ENCODE data around the gene CREB5.

Gene CREB5

DNA sequence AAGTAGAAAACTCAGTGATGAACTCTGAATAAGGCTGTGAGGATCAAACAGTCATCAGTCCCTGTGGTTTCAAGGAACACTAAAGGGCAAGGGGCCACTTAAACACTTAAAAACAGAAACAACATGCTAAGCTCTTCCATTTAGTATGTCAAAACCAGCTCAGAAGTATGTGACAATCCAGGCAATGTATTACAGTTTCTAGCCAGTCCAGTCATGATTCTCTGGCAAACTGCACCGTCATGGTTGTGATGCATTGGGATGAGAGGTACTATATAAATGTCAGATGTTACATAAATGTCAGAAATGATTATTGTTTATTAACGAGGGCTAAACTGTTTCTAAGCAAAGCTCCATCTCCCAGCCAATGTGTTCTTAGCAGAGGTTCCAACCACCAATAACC lies 4.7 kb upstream of the CREB5 start:
- Histone ChIP-seq H3K9me2 (replicated peaks; ENCODE audit: low read depth, low read length) (no peaks in the 10 kb centered on the region), H4K20me1 (ENCODE audit: insufficient read depth, low read length, poor library complexity, severe bottlenecking) (no peaks in the 10 kb centered on the region), H2AFZ (ENCODE audit: low read length) (no peak overlapping the region), H3F3A (ENCODE audit: low read depth) (0 out of 2 replicates have a peak, but pooled peaks cover 4% of the 10 kb centered on the region), H3K36me3 (ENCODE audit: insufficient read depth, low read length) (no peaks in the 10 kb centered on the region), H3K4me3 (ENCODE audit: low read length, poor library complexity, severe bottlenecking) (no peak overlapping the region), H3K27me3 (ENCODE audit: insufficient read depth, low read length, poor library complexity, severe bottlenecking) (peaks cover 18% of the 10 kb centered on the region), H3K4me2 (ENCODE audit: low read depth, low read length, poor library complexity, severe bottlenecking) (no peak overlapping the region), H3K4me1 (ENCODE audit: insufficient read depth, low read length, poor library complexity, severe bottlenecking) (peaks cover 19% of the 10 kb centered on the region), H3K9me3 (ENCODE audit: insufficient read depth, low read depth, low read length) (no peaks in the 10 kb centered on the region), H3K79me2 (ENCODE audit: insufficient read depth, low read length) (no peaks in the 10 kb centered on the region), H3K9ac (ENCODE audit: low read depth, low read length, poor library complexity, severe bottlenecking) (no peak overlapping the region)
- TF ChIP-seq, protein P1, sequence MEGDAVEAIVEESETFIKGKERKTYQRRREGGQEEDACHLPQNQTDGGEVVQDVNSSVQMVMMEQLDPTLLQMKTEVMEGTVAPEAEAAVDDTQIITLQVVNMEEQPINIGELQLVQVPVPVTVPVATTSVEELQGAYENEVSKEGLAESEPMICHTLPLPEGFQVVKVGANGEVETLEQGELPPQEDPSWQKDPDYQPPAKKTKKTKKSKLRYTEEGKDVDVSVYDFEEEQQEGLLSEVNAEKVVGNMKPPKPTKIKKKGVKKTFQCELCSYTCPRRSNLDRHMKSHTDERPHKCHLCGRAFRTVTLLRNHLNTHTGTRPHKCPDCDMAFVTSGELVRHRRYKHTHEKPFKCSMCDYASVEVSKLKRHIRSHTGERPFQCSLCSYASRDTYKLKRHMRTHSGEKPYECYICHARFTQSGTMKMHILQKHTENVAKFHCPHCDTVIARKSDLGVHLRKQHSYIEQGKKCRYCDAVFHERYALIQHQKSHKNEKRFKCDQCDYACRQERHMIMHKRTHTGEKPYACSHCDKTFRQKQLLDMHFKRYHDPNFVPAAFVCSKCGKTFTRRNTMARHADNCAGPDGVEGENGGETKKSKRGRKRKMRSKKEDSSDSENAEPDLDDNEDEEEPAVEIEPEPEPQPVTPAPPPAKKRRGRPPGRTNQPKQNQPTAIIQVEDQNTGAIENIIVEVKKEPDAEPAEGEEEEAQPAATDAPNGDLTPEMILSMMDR (conservative IDR thresholded peaks at IDR 0.05; ENCODE audit: low read length), result no peak
- TF ChIP-seq EZH2phosphoT487 (IDR thresholded peaks at IDR 0.05; ENCODE audit: borderline replicate concordance), result no peak

DNA sequence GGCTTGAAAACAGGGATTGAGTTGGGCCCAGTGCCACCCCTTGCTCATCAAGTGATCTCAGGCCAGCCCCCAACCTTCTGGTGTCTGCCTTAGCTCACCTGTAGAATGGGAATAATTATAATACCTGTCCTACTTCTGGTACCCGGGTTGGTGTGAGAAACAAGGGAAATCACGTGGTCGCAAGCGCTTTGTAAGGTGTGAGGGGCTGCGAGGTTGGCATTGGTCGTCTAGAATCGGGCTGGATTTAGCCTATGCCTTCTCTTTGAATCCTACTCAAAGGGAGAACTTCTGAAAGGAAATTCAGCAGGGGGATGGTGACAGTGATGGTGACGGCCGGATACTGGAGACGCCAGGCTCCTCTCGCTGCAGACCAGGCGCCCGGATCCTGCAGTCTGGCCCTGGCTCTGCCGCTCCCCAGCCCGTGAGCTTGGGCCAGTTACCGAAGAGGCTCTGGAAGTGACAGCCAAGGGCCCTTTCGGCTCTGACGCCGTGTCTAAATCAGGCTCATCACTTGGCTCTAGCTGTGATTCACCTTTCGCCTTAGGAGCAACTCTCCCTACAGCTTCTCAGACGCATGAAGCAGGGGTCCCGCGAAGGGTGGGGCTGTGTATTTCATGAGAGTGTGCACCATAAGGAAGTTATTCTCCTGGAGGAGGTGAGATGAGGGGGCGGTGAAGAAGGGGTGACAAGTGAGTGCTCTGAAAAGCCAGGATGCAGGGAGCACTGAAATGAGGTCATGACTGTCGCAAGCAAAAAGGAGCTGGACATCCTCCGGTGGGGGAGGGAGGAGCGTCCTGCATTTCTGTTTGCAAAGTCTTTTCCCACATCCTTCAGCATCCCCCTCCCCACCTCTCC lies 4.0 kb upstream of the CREB5 start:
- Histone ChIP-seq H3K9me3 (ENCODE audit: insufficient read depth, low read depth, low read length) (no peaks in the 10 kb centered on the region), H3K9ac (ENCODE audit: low read depth, low read length, poor library complexity, severe bottlenecking) (no peak overlapping the region), H3K4me2 (ENCODE audit: low read depth, low read length, poor library complexity, severe bottlenecking) (peak overlapping the region; percentile 99), H3K4me3 (ENCODE audit: low read length, poor library complexity, severe bottlenecking) (peak overlapping the region; percentile 74), H2AFZ (ENCODE audit: low read length) (no peak overlapping the region), H3K27me3 (ENCODE audit: insufficient read depth, low read length, poor library complexity, severe bottlenecking) (peaks cover 18% of the 10 kb centered on the region), H3K79me2 (ENCODE audit: insufficient read depth, low read length) (no peaks in the 10 kb centered on the region), H3K4me1 (ENCODE audit: insufficient read depth, low read length, poor library complexity, severe bottlenecking) (peaks cover 23% of the 10 kb centered on the region), H4K20me1 (ENCODE audit: insufficient read depth, low read length, poor library complexity, severe bottlenecking) (no peaks in the 10 kb centered on the region), H3K36me3 (ENCODE audit: insufficient read depth, low read length) (no peaks in the 10 kb centered on the region), H3K9me2 (replicated peaks; ENCODE audit: low read depth, low read length) (no peaks in the 10 kb centered on the region), H3F3A (ENCODE audit: low read depth) (0 out of 2 replicates have a peak, but pooled peaks cover 4% of the 10 kb centered on the region)
- TF ChIP-seq, protein P1 (conservative IDR thresholded peaks at IDR 0.05; ENCODE audit: low read length), result no peak
- TF ChIP-seq EZH2phosphoT487 (IDR thresholded peaks at IDR 0.05; ENCODE audit: borderline replicate concordance), result no peak

DNA sequence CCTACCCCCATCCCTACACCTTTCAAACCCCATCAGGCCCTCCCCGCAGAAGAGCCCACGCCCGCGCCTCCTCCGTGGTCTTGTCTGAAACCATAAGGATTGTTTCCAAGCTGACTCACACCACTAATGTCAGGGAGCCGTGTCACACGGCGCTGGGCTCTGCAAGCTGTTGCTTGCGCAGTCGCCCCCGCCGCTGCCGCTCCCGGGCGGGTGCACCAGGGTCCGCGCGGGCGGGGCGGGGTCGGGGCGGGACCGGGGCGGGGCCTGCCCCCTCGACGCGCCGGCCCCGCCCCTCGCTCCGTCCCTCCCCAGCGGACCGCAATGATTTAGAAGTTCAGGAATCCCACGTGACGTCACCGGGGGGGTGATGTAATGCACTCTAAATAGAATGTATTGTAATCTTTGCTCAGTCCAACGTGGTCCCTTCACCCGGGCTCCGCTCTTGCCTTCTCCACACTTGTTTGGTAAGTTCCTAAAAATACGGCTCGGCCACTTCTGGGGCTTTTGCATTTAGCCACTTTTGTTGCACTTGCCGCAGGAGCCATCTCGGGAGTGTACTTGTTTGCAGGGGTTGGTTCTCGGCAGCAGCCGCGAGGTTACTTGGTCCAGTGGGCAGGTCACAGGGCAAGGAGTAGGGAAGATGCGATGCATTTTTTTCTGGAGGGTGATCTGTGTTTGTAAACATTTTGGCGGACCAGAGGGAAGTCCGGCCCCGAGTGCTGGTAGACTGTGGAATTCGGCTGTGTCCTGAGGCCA lies 3.2 kb upstream of the CREB5 start:
- Histone ChIP-seq H3K79me2 (ENCODE audit: insufficient read depth, low read length) (no peaks in the 10 kb centered on the region), H3K9me2 (replicated peaks; ENCODE audit: low read depth, low read length) (no peaks in the 10 kb centered on the region), H3K4me2 (ENCODE audit: low read depth, low read length, poor library complexity, severe bottlenecking) (peak overlapping the region; percentile 99), H3K9ac (ENCODE audit: low read depth, low read length, poor library complexity, severe bottlenecking) (peak overlapping the region; percentile 34), H3F3A (ENCODE audit: low read depth) (0 out of 2 replicates have a peak, but pooled peaks cover 4% of the 10 kb centered on the region), H3K4me3 (ENCODE audit: low read length, poor library complexity, severe bottlenecking) (peak overlapping the region; percentile 74), H3K4me1 (ENCODE audit: insufficient read depth, low read length, poor library complexity, severe bottlenecking) (peaks cover 23% of the 10 kb centered on the region), H4K20me1 (ENCODE audit: insufficient read depth, low read length, poor library complexity, severe bottlenecking) (no peaks in the 10 kb centered on the region), H2AFZ (ENCODE audit: low read length) (peak overlapping the region; percentile 93), H3K9me3 (ENCODE audit: insufficient read depth, low read depth, low read length) (no peaks in the 10 kb centered on the region), H3K27me3 (ENCODE audit: insufficient read depth, low read length, poor library complexity, severe bottlenecking) (peaks cover 18% of the 10 kb centered on the region), H3K36me3 (ENCODE audit: insufficient read depth, low read length) (no peaks in the 10 kb centered on the region)
- TF ChIP-seq, protein P1 (conservative IDR thresholded peaks at IDR 0.05; ENCODE audit: low read length), result no peak
- no peak for TF ChIP-seq EZH2phosphoT487 (IDR thresholded peaks at IDR 0.05; ENCODE audit: borderline replicate concordance)

Data from Loucy (cell line).